ENCODE results near the gene PER3.

DNA sequence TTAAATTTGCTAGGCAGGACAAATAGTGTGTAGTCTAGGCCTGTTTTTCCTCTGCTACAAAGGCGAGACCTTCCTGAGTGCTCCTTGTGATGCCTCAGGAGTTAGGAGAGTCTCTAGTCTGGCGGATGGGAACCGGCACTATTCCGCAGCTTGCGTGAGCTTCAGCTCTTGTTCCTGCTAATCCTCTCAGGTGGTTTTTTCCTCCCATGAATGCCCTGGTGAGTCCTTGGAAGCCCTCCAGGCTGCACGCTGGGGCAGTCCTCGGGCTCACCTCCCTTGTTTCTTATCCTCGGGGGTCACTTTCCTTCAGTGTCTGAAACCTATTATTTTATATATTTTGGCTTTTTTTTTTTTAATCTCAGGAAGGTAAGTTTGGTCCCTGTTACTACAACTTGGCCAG, 40.6 kb downstream of the PER3 start:
- TF ChIP-seq, protein P1, sequence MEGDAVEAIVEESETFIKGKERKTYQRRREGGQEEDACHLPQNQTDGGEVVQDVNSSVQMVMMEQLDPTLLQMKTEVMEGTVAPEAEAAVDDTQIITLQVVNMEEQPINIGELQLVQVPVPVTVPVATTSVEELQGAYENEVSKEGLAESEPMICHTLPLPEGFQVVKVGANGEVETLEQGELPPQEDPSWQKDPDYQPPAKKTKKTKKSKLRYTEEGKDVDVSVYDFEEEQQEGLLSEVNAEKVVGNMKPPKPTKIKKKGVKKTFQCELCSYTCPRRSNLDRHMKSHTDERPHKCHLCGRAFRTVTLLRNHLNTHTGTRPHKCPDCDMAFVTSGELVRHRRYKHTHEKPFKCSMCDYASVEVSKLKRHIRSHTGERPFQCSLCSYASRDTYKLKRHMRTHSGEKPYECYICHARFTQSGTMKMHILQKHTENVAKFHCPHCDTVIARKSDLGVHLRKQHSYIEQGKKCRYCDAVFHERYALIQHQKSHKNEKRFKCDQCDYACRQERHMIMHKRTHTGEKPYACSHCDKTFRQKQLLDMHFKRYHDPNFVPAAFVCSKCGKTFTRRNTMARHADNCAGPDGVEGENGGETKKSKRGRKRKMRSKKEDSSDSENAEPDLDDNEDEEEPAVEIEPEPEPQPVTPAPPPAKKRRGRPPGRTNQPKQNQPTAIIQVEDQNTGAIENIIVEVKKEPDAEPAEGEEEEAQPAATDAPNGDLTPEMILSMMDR (IDR thresholded peaks at IDR 0.05 in 2 of 3, conservative IDR thresholded peaks at IDR 0.05 in 1 of 3; ENCODE audit: insufficient read depth in 2 of 3, low read depth in 1 of 3, low read length in 3 of 3) = no peak
- TF ChIP-seq ZNF830 (CRISPR knock-in tag; IDR thresholded peaks at IDR 0.05) (no peak), SIN3A (IDR thresholded peaks at IDR 0.05; ENCODE audit: borderline replicate concordance in 2 of 2, control insufficient read depth in 1 of 2, low read depth in 2 of 2, low read length in 2 of 2) (no peak), RBFOX2 (IDR thresholded peaks at IDR 0.05; ENCODE audit: low read depth, low read length) (no peak), POLR2AphosphoS5 (IDR thresholded peaks at IDR 0.05; ENCODE audit: control insufficient read depth, insufficient read depth, low read depth, low read length) (no peak), BRCA1 (IDR thresholded peaks at IDR 0.05) (no peak), BRCA1 (CRISPR knock-in tag; IDR thresholded peaks at IDR 0.05) (no peak)
- TF ChIP-seq, protein P2, sequence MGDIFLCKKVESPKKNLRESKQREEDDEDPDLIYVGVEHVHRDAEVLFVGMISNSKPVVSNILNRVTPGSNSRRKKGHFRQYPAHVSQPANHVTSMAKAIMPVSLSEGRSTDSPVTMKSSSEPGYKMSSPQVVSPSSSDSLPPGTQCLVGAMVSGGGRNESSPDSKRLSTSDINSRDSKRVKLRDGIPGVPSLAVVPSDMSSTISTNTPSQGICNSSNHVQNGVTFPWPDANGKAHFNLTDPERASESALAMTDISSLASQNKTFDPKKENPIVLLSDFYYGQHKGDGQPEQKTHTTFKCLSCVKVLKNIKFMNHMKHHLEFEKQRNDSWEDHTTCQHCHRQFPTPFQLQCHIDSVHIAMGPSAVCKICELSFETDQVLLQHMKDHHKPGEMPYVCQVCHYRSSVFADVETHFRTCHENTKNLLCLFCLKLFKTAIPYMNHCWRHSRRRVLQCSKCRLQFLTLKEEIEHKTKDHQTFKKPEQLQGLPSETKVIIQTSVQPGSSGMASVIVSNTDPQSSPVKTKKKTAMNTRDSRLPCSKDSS (IDR thresholded peaks at IDR 0.05; ENCODE audit: low read depth, partially characterized antibody) = no peak
- TF ChIP-seq, protein P3, sequence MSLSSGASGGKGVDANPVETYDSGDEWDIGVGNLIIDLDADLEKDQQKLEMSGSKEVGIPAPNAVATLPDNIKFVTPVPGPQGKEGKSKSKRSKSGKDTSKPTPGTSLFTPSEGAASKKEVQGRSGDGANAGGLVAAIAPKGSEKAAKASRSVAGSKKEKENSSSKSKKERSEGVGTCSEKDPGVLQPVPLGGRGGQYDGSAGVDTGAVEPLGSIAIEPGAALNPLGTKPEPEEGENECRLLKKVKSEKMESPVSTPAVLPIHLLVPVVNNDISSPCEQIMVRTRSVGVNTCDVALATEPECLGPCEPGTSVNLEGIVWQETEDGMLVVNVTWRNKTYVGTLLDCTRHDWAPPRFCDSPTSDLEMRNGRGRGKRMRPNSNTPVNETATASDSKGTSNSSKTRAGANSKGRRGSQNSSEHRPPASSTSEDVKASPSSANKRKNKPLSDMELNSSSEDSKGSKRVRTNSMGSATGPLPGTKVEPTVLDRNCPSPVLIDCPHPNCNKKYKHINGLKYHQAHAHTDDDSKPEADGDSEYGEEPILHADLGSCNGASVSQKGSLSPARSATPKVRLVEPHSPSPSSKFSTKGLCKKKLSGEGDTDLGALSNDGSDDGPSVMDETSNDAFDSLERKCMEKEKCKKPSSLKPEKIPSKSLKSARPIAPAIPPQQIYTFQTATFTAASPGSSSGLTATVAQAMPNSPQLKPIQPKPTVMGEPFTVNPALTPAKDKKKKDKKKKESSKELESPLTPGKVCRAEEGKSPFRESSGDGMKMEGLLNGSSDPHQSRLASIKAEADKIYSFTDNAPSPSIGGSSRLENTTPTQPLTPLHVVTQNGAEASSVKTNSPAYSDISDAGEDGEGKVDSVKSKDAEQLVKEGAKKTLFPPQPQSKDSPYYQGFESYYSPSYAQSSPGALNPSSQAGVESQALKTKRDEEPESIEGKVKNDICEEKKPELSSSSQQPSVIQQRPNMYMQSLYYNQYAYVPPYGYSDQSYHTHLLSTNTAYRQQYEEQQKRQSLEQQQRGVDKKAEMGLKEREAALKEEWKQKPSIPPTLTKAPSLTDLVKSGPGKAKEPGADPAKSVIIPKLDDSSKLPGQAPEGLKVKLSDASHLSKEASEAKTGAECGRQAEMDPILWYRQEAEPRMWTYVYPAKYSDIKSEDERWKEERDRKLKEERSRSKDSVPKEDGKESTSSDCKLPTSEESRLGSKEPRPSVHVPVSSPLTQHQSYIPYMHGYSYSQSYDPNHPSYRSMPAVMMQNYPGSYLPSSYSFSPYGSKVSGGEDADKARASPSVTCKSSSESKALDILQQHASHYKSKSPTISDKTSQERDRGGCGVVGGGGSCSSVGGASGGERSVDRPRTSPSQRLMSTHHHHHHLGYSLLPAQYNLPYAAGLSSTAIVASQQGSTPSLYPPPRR (CRISPR knock-in tag; IDR thresholded peaks at IDR 0.05; ENCODE audit: borderline replicate concordance) = no peak

Measured in K562 (cell line).